ENCODE measurements around the gene PTX4.

Gene PTX4

DNA sequence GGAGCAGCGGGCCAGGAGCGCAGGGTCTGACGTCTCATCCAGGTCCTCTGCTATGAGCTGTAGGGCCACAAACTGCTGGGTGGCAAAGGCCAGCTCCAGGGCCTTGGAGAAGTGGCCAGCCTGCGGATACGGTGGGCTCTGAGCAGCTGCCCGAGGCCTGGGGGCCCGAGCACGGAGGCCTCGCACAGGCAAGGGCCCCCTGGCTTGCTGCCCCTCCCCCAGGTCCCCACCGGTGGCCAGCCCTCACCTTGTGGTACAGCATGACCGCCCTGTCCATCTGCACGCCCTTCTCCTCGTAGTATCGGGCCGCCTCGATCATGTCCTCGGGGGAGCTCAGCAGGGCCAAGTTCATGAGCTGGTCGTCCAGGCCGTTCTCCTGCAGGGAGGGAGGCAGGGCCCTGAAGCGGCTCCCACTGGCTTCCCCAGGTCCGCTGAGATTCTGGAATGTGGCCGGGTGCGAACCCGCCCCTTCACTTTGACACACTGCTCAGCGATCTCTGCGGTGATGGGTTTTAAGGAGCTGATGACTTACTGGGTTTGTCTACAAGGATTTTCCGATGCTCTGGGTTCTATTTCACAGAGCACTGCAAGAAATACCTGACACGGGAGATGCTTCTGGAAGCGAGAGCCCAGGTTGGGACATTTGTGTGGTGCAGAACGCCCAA lies 35.0 kb upstream of the PTX4 start:
- in situ Hi-C loops (cut with MboI; ENCODE audit: low pct_unique_long_range_greater_than_20kb, low sequenced_read_pairs, unreplicated experiment) = no loop called here
- no peak for DNase-seq (ENCODE audit: low spot score)
- TF ChIP-seq, protein P1, sequence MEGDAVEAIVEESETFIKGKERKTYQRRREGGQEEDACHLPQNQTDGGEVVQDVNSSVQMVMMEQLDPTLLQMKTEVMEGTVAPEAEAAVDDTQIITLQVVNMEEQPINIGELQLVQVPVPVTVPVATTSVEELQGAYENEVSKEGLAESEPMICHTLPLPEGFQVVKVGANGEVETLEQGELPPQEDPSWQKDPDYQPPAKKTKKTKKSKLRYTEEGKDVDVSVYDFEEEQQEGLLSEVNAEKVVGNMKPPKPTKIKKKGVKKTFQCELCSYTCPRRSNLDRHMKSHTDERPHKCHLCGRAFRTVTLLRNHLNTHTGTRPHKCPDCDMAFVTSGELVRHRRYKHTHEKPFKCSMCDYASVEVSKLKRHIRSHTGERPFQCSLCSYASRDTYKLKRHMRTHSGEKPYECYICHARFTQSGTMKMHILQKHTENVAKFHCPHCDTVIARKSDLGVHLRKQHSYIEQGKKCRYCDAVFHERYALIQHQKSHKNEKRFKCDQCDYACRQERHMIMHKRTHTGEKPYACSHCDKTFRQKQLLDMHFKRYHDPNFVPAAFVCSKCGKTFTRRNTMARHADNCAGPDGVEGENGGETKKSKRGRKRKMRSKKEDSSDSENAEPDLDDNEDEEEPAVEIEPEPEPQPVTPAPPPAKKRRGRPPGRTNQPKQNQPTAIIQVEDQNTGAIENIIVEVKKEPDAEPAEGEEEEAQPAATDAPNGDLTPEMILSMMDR (IDR thresholded peaks at IDR 0.05; ENCODE audit: extremely low read depth, insufficient read depth, missing control alignments) = no peak

DNA sequence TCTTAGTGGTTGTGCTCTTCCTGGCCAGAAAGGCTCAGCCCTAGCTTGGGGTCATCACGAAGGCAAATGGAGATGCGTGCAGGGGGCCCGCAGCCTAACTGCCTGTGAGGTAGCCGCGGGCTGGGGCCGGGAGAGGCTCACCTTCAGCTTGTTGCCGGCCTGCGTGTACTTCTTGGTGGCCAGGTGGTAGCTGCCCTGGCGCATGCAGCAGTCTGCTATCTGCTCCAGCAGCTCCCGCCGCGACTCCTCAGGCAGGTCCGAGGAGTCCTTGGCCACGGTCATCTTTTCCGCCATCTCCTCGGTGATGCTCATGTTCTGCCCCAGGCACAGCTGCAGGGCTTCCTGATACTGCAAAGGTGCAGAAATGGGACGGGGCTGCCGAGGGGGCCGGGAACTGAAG lies 31.7 kb upstream of the PTX4 start:
- DNase-seq (ENCODE audit: low spot score) = no peak
- in situ Hi-C loops (cut with MboI; ENCODE audit: low pct_unique_long_range_greater_than_20kb, low sequenced_read_pairs, unreplicated experiment) = no loop called here
- TF ChIP-seq, protein P1 (IDR thresholded peaks at IDR 0.05; ENCODE audit: extremely low read depth, insufficient read depth, missing control alignments) = no peak

DNA sequence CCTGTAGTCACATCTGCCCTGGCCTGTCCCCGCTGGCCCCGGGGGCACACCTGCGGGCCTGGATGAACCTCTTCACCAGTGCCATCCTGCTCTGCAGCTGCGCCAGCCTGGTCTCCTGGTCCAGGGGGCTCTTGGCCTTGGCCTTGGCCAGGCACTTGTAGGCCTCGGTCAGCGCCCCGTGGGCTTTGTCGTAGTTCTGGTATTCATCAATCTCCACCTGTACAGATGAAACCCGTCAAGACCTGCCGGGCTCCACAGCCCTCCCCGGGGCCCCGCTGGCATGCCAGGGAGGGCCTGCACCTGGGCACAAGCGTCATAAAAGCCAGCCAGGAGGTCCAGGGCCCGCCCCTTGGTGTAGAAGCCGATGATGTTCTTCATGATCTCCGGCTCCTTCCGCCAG lies 31.1 kb upstream of the PTX4 start:
- no peak for DNase-seq (ENCODE audit: low spot score)
- TF ChIP-seq, protein P1 (IDR thresholded peaks at IDR 0.05; ENCODE audit: extremely low read depth, insufficient read depth, missing control alignments) = no peak
- in situ Hi-C loops (cut with MboI; ENCODE audit: low pct_unique_long_range_greater_than_20kb, low sequenced_read_pairs, unreplicated experiment) = no loop called here

DNA sequence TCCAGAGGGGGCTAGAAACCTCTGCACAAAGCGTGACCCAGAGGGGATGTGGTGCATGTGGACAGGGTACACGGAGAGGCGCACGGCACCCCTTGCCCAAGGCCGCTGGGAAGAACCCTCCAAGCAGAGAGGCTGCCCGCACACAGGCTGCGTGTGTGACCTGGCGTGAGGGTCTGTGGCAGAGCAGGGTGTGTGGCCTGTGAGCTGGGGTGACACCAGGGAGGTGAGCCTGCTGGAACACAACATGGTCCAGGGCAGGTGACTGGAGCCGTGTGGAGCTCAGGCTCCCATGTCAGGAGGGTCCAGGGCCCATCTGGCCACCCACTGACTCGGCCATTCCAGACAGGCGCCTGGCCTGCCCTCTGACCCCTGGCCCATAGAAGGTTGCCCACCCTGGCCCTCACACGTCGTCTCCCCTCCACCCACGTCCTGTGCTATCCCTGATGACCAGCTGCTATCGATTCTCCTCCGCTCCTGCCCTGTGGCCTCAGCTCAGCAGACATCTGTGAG lies 29.9 kb upstream of the PTX4 start:
- in situ Hi-C loops (cut with MboI; ENCODE audit: low pct_unique_long_range_greater_than_20kb, low sequenced_read_pairs, unreplicated experiment) = no loop called here
- TF ChIP-seq, protein P1 (IDR thresholded peaks at IDR 0.05; ENCODE audit: extremely low read depth, insufficient read depth, missing control alignments) = no peak
- no peak for DNase-seq (ENCODE audit: low spot score)

DNA sequence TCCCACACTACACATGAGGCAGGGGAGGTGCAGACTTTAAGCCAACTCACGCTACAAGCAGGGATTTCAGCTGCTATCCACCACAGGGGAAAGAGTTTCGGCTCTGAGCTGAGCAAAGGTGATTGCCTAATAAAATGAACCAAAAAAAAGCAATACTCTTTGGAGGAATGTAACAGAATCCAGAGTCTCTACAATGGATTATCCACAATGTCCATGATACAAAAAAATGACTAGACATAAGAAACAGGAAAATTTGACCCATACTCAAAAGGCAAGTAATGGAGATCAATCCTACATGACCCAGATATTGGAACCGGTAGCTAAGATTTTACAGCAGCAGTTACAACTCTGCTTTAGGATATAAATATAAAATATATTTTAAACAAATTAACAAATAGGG lies 25.8 kb upstream of the PTX4 start:
- TF ChIP-seq, protein P1 (IDR thresholded peaks at IDR 0.05; ENCODE audit: extremely low read depth, insufficient read depth, missing control alignments) = no peak
- in situ Hi-C loops (cut with MboI; ENCODE audit: low pct_unique_long_range_greater_than_20kb, low sequenced_read_pairs, unreplicated experiment) = no loop called here
- DNase-seq (ENCODE audit: low spot score) = no peak

DNA sequence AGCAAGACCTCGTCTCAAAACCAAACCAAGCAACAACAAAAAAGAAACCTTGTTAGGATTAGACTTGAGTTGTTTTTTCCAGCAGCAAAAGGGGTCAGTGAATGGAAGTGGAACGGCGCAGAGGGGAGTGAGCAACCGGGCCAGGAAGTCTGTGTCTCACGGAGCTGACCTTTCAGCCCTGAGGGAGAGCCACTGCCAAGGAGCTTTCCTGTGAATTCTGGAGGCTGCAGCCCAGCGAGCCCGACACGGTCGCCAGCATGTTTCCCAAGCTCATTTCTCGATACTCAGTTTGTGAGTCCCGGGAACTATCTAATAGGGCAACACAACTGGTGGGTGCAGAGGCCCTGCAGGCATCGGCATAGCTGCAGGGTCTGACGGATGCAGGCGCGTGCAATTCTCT lies 24.0 kb upstream of the PTX4 start:
- DNase-seq (ENCODE audit: low spot score) = no peak
- in situ Hi-C loops (cut with MboI; ENCODE audit: low pct_unique_long_range_greater_than_20kb, low sequenced_read_pairs, unreplicated experiment) = no loop called here
- TF ChIP-seq, protein P1 (IDR thresholded peaks at IDR 0.05; ENCODE audit: extremely low read depth, insufficient read depth, missing control alignments) = no peak

Measured in GM13977 (cell line).